Retinal pigment epithelial cell (primary cell): ENCODE results near the gene OR4D5.

ENCODE experiments used
- DNase-seq: peaks from one replicate; pipeline ENCODE4 v3.0.0-alpha.2; 2010; ENCODE audit warnings: low read depth
- H3K4me3 ChIP-seq: 2 replicates; pipeline ENCODE4 v1.5.1; 2011; ENCODE audit warnings: mild to moderate bottlenecking, low read length, control low read depth, moderate library complexity
- CTCF ChIP-seq: conservative IDR thresholded peaks from 2 replicates; pipeline ENCODE4 v1.5.1; 2011; ENCODE audit warnings: low read depth, low read length, control low read depth, inconsistent platforms

The OR4D5 gene

GRCh38 chr11:123976770-123977560, 37.5 kb downstream of the OR4D5 start:
- H3K4me3 ChIP-seq, result no peak overlapping the region
- no peak for DNase-seq
- no peak for TF ChIP-seq CTCF

- no peak for TF ChIP-seq CTCF
- no peak for DNase-seq
- H3K4me3 ChIP-seq, result no peak within 1 kb of the TSS
These were observed 38.4 kb downstream of the OR4D5 start, which contains the start of gene OR10S1 for GRCh38 chr11:123977731-123978347. Gene OR10S1, minus strand, starts transcription at chr11:123977781. Its CDS starts 117 bp downstream, at chr11:123977664.

DNA sequence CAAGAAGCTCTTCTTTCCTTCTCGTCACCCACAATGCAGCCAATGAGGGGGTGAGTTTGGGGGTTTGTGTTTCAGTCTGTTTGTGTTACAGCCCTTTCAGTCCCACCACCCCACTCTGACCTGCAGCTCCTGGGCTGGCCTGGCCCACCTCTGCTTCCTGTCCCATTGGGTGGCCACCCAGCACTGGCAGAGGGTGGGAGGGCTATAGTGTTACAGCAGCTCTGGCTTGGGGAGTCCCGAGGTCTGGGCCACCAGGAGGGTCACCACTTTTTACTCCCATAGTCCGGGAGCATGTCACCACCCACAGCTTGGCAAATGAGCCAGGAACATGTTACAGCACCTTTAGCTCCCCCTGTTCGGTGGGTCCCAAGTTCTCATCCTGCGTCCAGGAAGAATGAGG, 39.9 kb downstream of the OR4D5 start:
- DNase-seq, result no peak
- TF ChIP-seq CTCF, result no peak
- H3K4me3 ChIP-seq, result no peak overlapping the region
